Parathyroid adenoma (tissue), 2 donors: ENCODE data around the gene PHF21B.

Experiments
- H2AFZ ChIP-seq: fragments of 300-600 bp; sonication (generic); one replicate; pipeline ENCODE4 v1.7.0; 2017; ENCODE audit warnings: antibody characterized with exemption, mild to moderate bottlenecking
- H3K27ac ChIP-seq: fragments of 300-600 bp; sonication (generic); one replicate; pipeline ENCODE4 v1.7.0; 2017
- H3K27me3 ChIP-seq: fragments of 300-600 bp; sonication (generic); one replicate; pipeline ENCODE4 v1.7.0; 2017; ENCODE audit warnings: low read length; ENCODE audit not compliant: control insufficient read depth, insufficient read depth
- H3K36me3 ChIP-seq: fragments of 300-600 bp; sonication (generic); one replicate; pipeline ENCODE4 v1.7.0; 2017; ENCODE audit warnings: low read length; ENCODE audit not compliant: control insufficient read depth, insufficient read depth
- H3K4me1 ChIP-seq: fragments of 300-600 bp; sonication (generic); one replicate; pipeline ENCODE4 v1.7.0; 2017; ENCODE audit warnings: control low read depth
- H3K4me2 ChIP-seq: fragments of 300-600 bp; sonication (generic); one replicate; pipeline ENCODE4 v1.7.0; 2017; ENCODE audit warnings: low read length
- H3K4me3 ChIP-seq: fragments of 300-600 bp; sonication (generic); one replicate; pipeline ENCODE4 v1.7.0; 2017; ENCODE audit warnings: low read depth, low read length
- H3K79me2 ChIP-seq: fragments of 300-600 bp; sonication (generic); one replicate; pipeline ENCODE4 v1.7.0; 2017; ENCODE audit warnings: control low read depth
- H3K9ac ChIP-seq: fragments of 300-600 bp; sonication (generic); one replicate; pipeline ENCODE4 v1.7.0; 2017; ENCODE audit warnings: mild to moderate bottlenecking
- H3K9me3 ChIP-seq: fragments of 300-600 bp; sonication (generic); one replicate; pipeline ENCODE4 v1.7.0; 2017; ENCODE audit warnings: low read length; ENCODE audit not compliant: control insufficient read depth
- TF ChIP-seq, protein P1 (sequence below): fragments of 300-600 bp; sonication (generic); IDR thresholded peaks from one replicate; pipeline ENCODE4 v1.7.0; 2017; ENCODE audit warnings: antibody characterized with exemption, mild to moderate bottlenecking
- donor health status: primary hyperparathyroidism.

Gene PHF21B

DNA sequence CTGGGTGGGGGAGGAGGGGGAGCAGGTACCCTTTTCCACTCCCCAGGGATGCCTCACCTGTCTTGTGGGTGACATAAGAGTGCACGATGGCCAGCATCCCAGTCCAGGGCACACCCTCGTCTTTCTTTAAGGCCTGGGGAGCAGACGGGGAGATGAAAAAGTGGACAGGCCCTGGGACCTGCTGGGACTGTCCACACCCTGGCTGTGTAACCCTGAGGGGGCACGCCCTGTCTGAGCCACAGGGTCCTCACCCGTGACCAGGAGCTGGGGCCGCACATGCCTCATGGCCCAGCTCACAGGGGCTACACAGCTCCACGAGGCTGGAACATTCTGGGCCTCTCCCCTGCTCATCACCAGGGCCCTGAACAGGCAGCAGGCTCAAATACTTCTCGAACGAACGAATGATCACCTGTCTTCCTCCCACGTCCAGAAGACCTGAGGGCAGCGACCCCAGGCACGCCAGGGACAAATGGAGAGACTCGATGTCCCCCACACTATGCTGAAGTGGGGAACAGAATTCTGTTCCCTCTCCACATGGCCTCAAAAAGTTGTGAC is 123.9 kb downstream of the PHF21B start:
- no peaks in the 10 kb centered on the region for H3K9me3 ChIP-seq
- H2AFZ ChIP-seq = no peak overlapping the region
- H3K27ac ChIP-seq = no peak overlapping the region
- H3K27me3 ChIP-seq = no peaks in the 10 kb centered on the region
- H3K79me2 ChIP-seq = no peaks in the 10 kb centered on the region
- TF ChIP-seq, protein P1, sequence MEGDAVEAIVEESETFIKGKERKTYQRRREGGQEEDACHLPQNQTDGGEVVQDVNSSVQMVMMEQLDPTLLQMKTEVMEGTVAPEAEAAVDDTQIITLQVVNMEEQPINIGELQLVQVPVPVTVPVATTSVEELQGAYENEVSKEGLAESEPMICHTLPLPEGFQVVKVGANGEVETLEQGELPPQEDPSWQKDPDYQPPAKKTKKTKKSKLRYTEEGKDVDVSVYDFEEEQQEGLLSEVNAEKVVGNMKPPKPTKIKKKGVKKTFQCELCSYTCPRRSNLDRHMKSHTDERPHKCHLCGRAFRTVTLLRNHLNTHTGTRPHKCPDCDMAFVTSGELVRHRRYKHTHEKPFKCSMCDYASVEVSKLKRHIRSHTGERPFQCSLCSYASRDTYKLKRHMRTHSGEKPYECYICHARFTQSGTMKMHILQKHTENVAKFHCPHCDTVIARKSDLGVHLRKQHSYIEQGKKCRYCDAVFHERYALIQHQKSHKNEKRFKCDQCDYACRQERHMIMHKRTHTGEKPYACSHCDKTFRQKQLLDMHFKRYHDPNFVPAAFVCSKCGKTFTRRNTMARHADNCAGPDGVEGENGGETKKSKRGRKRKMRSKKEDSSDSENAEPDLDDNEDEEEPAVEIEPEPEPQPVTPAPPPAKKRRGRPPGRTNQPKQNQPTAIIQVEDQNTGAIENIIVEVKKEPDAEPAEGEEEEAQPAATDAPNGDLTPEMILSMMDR = no peak
- no peaks in the 10 kb centered on the region for H3K4me1 ChIP-seq
- no peak overlapping the region for H3K4me2 ChIP-seq
- H3K36me3 ChIP-seq = no peaks in the 10 kb centered on the region
- no peak overlapping the region for H3K9ac ChIP-seq
- no peak overlapping the region for H3K4me3 ChIP-seq

DNA sequence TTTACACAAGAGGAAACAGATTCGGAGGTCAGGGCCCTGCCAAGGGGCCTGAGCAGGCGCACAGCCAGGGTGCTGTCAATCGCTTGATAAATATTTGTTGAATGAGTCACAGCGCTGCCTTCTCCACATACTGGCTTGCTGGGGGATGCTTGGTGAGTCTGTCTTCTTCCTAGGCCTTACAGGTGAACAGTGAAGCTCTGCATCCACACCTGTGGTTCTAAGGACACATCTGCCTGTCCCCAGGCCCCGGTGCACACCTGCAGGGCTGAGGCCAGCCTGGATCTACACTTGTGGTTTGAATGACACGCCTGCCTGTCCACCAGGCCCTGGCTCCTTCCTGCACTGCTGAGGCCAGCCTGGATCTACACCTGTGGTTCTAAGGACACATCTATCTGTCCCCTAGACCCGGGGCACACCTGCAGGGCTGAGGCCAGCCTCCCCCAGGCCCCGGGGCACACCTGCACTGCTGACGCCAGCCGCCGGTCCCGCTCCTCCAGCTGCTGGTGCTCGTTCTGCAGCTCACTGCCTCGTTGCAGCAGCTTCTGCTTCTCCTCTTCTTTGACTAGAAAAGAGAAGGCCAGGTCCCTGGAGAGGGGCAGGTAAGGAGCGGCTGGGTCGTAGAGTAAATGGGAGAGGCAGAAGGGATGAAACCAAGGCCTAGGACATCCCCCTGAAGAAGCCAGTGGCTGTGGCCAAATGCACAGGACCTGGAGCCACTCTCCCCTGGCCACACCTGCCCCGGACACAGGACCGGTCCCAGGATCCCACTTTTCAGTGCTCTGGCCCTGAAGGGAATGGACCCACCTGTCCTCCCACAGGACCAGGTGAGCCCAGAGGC is 124.6 kb downstream of the PHF21B start:
- H3K4me3 ChIP-seq = no peak overlapping the region
- H3K27me3 ChIP-seq = no peaks in the 10 kb centered on the region
- H2AFZ ChIP-seq = no peak overlapping the region
- no peaks in the 10 kb centered on the region for H3K36me3 ChIP-seq
- TF ChIP-seq, protein P1 = no peak
- no peaks in the 10 kb centered on the region for H3K4me1 ChIP-seq
- H3K9ac ChIP-seq = no peak overlapping the region
- H3K79me2 ChIP-seq = no peaks in the 10 kb centered on the region
- H3K4me2 ChIP-seq = no peak overlapping the region
- no peak overlapping the region for H3K27ac ChIP-seq
- no peaks in the 10 kb centered on the region for H3K9me3 ChIP-seq

DNA sequence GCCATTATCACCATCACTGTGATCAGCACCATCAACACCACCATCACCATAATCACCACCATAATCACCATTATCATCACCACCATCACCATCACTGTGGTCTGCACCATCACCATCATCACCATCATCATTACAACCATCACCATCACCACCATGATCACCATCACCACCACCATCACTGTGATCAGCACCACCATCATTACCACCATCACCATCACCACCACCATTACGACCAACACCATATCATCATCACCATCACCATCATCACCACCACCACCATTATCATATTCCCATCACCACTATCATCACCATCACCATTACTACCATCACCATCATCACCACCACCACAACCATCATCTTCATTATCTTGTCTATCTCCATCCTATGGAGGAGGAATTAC is 125.2 kb downstream of the PHF21B start:
- H2AFZ ChIP-seq = no peak overlapping the region
- no peaks in the 10 kb centered on the region for H3K4me1 ChIP-seq
- no peaks in the 10 kb centered on the region for H3K79me2 ChIP-seq
- no peak overlapping the region for H3K4me2 ChIP-seq
- H3K27me3 ChIP-seq = no peaks in the 10 kb centered on the region
- no peak overlapping the region for H3K9ac ChIP-seq
- no peaks in the 10 kb centered on the region for H3K36me3 ChIP-seq
- H3K9me3 ChIP-seq = no peaks in the 10 kb centered on the region
- no peak overlapping the region for H3K4me3 ChIP-seq
- H3K27ac ChIP-seq = no peak overlapping the region
- TF ChIP-seq, protein P1 = no peak

DNA sequence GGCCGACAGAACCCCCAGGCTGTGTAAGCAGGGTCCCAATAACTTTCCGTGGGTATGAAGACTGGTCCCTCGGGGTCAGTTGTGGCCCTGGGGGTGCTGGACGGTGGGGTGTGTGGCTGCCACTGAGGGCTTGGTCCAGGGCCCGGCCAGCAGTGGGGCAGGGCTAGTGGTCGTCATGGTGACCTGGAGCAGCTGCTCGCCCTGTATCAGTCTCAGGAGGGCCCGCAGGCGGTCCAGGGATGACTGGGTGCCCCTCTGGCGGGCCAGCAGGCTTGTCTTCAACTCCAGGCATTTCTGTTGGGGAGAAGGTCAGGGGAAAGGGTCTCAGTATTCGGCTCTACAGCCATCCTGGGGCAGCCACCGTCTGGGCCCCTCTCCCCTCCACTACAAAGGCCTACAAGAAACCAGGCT is 126.8 kb downstream of the PHF21B start:
- TF ChIP-seq, protein P1 = no peak
- no peaks in the 10 kb centered on the region for H3K79me2 ChIP-seq

More for the DNA sequence above, 126.8 kb downstream of the PHF21B start:
- H3K27ac ChIP-seq = no peak overlapping the region
- no peak overlapping the region for H2AFZ ChIP-seq
- H3K4me1 ChIP-seq = no peaks in the 10 kb centered on the region
- H3K9me3 ChIP-seq = no peaks in the 10 kb centered on the region
- no peak overlapping the region for H3K9ac ChIP-seq
- H3K27me3 ChIP-seq = no peaks in the 10 kb centered on the region
- no peak overlapping the region for H3K4me3 ChIP-seq
- H3K4me2 ChIP-seq = no peak overlapping the region
- no peaks in the 10 kb centered on the region for H3K36me3 ChIP-seq
